RPMI7951 (cell line): Measurements from ENCODE around the gene PCDHGA10. TPM values are rescaled to one million over a fixed set of nuclear protein-coding genes. Genes with fewer than 3 reads are reported as not detected.
"Not testable (repeated sequence)": the region's sequence is repeated elsewhere in the genome, so short reads cannot be mapped to it uniquely, and the experiment has no call there.

Source experiments
- DNase-seq: peaks from one replicate; pipeline ENCODE4 v3.0.0-alpha.2; 2012; ENCODE audit warnings: low read depth
- total RNA-seq: library from RNA; depleted of rRNA; stranded (reverse); fragments of >200 nt; shearing (Covaris generic); gene quantifications from 2 replicates; pipeline ENCODE4 v1.2.3, GENCODE V29; 2014; rRNA removed

PCDHGA10 gene
- total RNA-seq, 1 experiment from 2014 or later = 0.84 TPM

DNA sequence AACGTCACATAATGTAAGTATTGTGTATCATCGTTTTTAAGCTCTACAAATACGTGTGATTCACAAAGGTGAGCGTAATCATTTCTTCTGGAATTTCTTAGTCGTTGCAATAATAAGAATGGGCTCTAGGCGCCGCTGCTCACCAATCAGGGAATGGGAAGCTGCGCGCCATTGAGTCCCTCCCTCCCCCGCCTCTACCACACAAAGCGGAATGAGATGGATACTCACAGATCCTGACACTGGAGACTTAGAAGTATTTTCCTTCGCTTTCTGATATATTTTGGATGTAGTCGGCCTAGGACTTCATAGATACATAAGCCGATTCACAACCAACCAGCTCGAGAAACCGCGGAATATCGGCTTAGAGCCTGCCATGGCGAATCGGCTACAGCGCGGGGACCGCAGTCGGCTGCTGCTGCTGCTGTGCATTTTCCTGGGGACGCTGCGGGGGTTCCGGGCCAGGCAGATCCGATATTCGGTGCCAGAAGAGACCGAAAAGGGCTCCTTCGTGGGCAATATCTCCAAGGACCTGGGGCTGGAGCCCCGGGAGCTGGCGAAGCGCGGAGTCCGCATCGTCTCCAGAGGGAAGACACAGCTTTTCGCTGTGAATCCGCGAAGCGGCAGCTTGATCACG, 8.2 kb downstream of the PCDHGA10 start, which contains the start of gene PCDHGA11:
Gene PCDHGA11 (plus strand): TSS at position 197 of the 634 bp plus-strand sequence. CDS start 177 bp downstream, at position 374.
- DNase-seq = peak; percentile 57

DNA sequence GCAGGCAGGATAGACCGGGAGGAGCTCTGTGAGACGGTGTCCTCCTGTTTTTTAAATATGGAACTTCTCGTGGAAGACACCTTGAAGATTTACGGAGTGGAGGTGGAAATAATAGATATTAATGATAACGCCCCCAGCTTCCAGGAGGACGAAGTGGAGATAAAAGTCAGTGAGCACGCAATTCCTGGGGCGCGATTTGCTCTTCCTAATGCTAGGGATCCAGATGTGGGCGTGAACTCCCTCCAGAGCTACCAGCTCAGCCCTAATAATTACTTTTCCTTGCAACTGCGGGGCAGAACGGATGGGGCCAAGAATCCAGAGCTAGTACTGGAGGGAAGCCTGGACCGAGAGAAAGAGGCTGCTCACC, 8.7 kb downstream of the PCDHGA10 start:
- no peak for DNase-seq

DNA sequence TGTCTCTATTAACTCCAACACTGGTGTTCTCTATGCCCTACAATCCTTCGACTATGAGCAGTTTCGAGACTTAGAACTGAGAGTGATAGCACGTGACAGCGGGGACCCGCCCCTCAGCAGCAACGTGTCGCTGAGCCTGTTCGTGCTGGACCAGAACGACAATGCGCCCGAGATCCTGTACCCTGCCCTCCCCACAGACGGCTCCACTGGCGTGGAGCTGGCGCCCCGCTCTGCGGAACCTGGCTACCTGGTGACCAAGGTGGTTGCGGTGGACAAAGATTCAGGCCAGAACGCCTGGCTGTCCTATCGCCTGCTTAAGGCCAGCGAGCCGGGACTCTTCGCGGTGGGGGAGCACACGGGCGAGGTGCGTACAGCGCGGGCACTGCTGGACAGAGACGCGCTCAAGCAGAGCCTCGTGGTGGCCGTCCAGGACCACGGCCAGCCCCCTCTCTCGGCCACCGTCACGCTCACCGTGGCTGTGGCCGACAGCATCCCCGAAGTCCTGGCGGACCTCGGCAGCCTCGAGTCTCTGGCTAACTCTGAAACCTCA, 10.0 kb downstream of the PCDHGA10 start:
- no peak for DNase-seq

DNA sequence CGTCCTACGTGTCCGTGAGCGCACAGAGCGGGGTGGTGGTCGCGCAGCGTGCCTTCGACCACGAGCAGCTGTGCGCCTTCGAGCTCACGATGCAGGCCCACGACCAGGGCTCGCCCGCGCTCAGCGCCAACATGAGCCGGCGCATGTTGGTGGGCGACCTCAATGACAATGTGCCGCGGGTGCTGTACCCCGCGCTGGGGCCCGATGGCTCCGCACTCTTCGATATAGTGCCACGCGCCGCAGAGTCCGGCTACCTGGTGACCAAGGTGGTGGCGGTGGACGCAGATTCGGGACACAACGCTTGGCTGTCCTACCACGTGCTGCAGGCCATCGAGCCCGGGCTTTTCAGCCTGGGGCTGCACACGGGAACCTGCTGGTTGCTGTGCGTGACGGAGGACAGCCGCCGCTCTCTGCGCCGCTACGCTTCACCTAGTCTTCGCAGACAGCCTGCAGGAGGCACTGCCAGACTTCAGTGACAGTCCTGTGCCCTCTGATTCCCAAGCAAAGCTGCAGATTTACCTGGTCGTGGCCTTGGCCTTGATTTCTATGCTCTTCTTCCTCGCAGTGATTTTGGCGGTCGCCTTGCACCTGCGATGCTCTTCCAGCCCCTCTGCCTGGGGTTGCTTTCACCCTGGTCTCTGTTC, 15.1 kb downstream of the PCDHGA10 start:
- DNase-seq = no peak

DNA sequence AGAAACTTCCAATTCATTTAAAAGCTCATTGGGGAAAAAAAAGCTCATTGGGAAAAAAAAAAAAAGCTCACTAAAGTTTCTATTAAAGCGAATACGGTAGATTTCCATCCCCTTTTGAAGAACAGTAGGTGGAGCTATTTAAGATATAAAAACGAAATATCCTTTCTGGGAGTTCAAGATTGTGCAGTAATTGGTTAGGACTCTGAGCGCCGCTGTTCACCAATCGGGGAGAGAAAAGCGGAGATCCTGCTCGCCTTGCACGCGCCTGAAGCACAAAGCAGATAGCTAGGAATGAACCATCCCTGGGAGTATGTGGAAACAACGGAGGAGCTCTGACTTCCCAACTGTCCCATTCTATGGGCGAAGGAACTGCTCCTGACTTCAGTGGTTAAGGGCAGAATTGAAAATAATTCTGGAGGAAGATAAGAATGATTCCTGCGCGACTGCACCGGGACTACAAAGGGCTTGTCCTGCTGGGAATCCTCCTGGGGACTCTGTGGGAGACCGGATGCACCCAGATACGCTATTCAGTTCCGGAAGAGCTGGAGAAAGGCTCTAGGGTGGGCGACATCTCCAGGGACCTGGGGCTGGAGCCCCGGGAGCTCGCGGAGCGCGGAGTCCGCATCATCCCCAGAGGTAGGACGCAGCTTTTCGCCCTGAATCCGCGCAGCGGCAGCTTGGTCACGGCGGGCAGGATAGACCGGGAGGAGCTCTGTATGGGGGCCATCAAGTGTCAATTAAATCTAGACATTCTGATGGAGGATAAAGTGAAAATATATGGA, 17.7 kb downstream of the PCDHGA10 start, which contains the start of gene PCDHGA12:
Gene PCDHGA12 (plus strand): TSS at position 176 of the 782 bp plus-strand sequence. CDS start 253 bp downstream, at position 429.
- DNase-seq = peak; percentile 88

DNA sequence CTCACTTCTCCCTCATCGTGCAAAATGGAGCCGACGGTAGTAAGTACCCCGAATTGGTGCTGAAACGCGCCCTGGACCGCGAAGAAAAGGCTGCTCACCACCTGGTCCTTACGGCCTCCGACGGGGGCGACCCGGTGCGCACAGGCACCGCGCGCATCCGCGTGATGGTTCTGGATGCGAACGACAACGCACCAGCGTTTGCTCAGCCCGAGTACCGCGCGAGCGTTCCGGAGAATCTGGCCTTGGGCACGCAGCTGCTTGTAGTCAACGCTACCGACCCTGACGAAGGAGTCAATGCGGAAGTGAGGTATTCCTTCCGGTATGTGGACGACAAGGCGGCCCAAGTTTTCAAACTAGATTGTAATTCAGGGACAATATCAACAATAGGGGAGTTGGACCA, 18.5 kb downstream of the PCDHGA10 start:
- peak; percentile 19 for DNase-seq

DNA sequence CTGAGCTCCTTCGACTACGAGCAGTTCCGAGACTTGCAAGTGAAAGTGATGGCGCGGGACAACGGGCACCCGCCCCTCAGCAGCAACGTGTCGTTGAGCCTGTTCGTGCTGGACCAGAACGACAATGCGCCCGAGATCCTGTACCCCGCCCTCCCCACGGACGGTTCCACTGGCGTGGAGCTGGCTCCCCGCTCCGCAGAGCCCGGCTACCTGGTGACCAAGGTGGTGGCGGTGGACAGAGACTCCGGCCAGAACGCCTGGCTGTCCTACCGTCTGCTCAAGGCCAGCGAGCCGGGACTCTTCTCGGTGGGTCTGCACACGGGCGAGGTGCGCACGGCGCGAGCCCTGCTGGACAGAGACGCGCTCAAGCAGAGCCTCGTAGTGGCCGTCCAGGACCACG, 19.5 kb downstream of the PCDHGA10 start:
- DNase-seq = not testable (repeated sequence)

DNA sequence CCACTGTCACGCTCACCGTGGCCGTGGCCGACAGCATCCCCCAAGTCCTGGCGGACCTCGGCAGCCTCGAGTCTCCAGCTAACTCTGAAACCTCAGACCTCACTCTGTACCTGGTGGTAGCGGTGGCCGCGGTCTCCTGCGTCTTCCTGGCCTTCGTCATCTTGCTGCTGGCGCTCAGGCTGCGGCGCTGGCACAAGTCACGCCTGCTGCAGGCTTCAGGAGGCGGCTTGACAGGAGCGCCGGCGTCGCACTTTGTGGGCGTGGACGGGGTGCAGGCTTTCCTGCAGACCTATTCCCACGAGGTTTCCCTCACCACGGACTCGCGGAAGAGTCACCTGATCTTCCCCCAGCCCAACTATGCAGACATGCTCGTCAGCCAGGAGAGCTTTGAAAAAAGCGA, 19.9 kb downstream of the PCDHGA10 start:
- not testable (repeated sequence) for DNase-seq

DNA sequence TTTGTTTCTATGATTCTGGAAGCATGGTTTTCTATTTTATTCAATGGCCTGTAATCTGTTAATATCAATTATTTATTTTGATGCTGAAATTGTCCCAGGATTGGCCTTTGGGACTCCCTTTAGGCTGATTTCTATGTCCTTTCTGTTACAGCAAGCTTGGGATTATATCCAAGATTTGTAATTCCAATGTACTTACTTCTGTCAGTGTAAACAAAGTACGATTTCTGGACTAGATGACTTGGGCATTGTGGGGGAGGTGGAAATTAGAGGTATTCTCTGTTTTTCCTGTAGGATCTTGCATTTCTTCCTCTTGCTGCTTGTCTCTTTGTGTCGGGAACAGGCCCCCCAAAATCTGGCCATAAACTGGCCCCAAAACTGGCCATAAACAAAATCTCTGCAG, 21.2 kb downstream of the PCDHGA10 start:
- DNase-seq = no peak

DNA sequence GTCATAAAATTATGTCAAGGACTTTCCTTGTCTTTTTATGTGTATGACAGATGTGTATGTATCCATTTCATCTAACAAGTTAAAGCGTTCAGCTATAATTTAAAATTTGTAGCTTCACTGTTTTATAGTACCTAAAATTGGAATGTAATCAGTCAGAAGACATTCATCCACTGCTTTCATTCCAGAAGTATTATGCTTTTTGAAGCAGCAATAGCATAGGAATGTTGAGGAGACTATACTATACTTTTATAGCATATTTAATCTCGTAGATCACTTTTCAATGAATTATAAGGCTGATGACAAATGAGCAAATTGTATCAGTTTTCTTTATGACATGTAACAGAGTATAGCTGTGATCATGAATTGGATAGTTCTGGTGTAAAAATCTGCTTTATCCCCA, 24.4 kb downstream of the PCDHGA10 start:
- no peak for DNase-seq

DNA sequence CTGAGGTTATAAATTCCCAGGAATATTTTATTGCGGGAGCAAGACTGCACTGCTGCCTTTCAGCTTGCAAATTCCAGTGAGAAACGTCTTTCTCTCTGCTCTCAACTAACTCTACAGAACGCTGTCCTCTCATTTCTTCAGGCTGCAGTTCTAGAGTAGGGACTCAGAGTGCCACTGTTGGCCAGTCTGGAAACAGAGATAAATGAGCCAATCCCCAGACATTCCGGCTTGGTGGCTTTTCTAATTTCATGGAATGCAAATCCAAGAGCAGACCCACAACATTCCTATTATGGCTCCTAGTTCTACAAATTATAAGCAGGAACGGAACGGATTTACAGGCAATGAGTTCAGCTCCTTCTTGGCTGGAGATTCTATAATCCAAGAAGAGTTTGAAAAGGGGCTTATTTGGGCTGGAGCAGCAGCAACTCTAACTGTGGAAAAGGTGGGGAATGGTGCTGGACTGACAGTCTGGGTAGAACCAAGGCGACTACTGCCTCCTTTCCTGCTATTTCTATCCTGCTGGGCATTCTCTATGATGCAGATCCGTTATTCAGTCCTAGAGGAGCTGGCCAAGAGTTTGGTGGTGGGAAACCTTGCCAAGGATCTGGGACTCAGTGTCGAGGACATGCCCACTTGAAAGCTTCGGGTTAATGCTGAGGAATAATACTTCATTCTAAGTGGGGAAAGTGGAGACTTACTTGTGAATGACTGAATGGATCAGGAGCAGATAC, 26.8 kb downstream of the PCDHGA10 start:
- DNase-seq = peak; percentile 32

DNA sequence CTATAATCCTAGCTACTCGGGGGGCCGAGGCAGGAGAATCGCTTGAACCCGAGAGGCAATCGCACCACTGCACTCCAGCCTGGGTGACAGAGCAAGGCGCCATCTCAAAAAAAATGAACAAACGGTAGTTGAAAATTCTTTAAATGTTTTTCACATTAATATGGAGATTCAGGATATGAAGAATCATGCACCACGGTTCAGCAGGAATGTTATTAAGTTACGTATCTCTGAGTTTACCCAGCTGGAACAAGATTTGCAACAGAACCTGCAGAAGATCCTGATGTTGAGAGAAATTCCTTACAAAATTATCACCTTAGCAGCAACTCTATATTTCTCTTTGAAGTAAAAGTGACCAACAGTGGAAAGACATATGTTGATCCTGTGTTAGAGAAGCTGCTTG, 27.6 kb downstream of the PCDHGA10 start:
- DNase-seq = no peak

DNA sequence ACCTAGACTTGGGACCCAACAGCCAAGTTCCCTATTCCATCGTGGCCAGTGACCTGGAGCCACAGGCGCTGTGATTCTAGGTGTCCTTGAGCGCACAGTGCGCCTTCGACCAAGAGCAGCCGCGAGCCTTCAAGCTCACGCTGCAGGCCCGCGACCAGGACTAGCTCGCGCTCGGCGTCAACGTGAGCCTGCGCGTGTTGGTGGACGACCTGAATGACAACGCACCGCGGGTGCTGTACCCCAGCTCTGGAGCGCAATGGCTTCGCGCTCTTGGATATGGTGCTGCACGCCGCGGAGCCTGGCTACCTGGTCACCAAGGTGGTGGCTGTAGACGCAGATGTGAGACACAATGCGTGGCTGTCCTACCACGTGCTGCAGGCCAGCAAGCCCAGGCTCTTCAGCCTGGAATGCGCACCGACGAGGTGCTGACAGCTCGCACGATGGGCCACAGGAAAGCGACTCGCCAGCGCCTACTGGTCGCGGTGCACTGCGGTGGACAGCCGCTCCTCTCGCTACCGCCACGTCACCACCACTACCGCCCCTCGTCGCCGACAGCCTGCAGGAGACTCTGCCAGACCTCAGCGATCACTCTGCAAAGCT, 28.9 kb downstream of the PCDHGA10 start:
- no peak for DNase-seq

DNA sequence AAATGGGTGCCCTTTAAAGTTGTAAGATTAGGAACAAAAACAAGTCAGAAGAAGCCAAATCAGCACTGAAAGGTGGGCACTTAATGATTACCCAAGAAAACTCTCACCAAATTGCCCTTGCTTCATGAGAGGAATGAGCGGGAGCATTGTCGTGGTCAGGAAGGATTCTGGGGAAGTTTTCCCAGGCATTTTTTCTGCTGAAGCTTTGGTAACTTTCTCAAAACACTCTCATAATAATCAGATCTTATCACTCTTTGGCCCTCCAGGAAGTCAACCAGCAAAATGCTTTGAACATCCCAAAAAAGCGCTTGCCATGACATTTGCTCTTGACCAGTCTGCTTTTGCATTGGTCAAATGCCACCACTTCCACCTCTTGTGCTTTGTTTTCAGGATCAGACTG, 52.6 kb downstream of the PCDHGA10 start:
- peak; percentile 43 for DNase-seq

Other genes with a start within 250 kb of the PCDHGA10 start
- 0.39 and 0.48 TPM in 2 replicates for gene PCDHB7, start 240.3 kb upstream of the PCDHGA10 start, total RNA-seq
- 0.10 and 0.12 TPM in 2 replicates for gene PCDHB8, start 235.2 kb upstream of the PCDHGA10 start, total RNA-seq
- 2.0 and 2.1 TPM in 2 replicates for gene PCDHB16, start 230.6 kb upstream of the PCDHGA10 start, total RNA-seq
- gene PCDHB9, start 225.8 kb upstream of the PCDHGA10 start, total RNA-seq = 0.10 and 0.24 TPM in 2 replicates
- 0.60 and 0.78 TPM in 2 replicates for gene PCDHB10, start 220.6 kb upstream of the PCDHGA10 start, total RNA-seq
- 0.12 and 0.20 TPM in 2 replicates for gene PCDHB11, start 213.4 kb upstream of the PCDHGA10 start, total RNA-seq
- gene PCDHB12, start 204.3 kb upstream of the PCDHGA10 start, total RNA-seq = 0.36 and 0.88 TPM in 2 replicates
- gene PCDHB13, start 199.1 kb upstream of the PCDHGA10 start, total RNA-seq = 2.5 and 2.6 TPM in 2 replicates
- 0.72 and 0.88 TPM in 2 replicates for gene PCDHB14, start 189.6 kb upstream of the PCDHGA10 start, total RNA-seq
- gene PCDHB15, start 167.6 kb upstream of the PCDHGA10 start, total RNA-seq = 1.6 and 2.0 TPM in 2 replicates
- 0.48 TPM in 1 of 2 replicates, not detected in the other for gene SLC25A2, start 108.9 kb upstream of the PCDHGA10 start, total RNA-seq
- gene TAF7, start 92.2 kb upstream of the PCDHGA10 start, total RNA-seq = 36.0 and 50.9 TPM in 2 replicates
- 3.3 and 3.7 TPM in 2 replicates for gene PCDHGA1, start 82.5 kb upstream of the PCDHGA10 start, total RNA-seq
- gene PCDHGA2, start 74.2 kb upstream of the PCDHGA10 start, total RNA-seq = 6.8 and 7.0 TPM in 2 replicates
- 0.12 and 0.39 TPM in 2 replicates for gene PCDHGA3, start 69.2 kb upstream of the PCDHGA10 start, total RNA-seq
- 10.6 and 10.9 TPM in 2 replicates for gene PCDHGB1, start 62.9 kb upstream of the PCDHGA10 start, total RNA-seq
- gene PCDHGA4, start 58.0 kb upstream of the PCDHGA10 start, total RNA-seq = 3.8 and 4.8 TPM in 2 replicates
- 4.6 and 6.0 TPM in 2 replicates for gene PCDHGB2, start 53.0 kb upstream of the PCDHGA10 start, total RNA-seq
- 1.5 and 1.8 TPM in 2 replicates for gene PCDHGA5, start 48.8 kb upstream of the PCDHGA10 start, total RNA-seq
- gene PCDHGB3, start 42.7 kb upstream of the PCDHGA10 start, total RNA-seq = 1.1 and 1.6 TPM in 2 replicates
- 1.3 and 1.8 TPM in 2 replicates for gene PCDHGA6, start 39.1 kb upstream of the PCDHGA10 start, total RNA-seq
- 4.6 and 5.5 TPM in 2 replicates for gene PCDHGA7, start 30.2 kb upstream of the PCDHGA10 start, total RNA-seq
- 12.0 and 12.7 TPM in 2 replicates for gene PCDHGB4, start 25.3 kb upstream of the PCDHGA10 start, total RNA-seq
- gene PCDHGA8, start 20.4 kb upstream of the PCDHGA10 start, total RNA-seq = 1.6 and 1.9 TPM in 2 replicates
- gene PCDHGB5, start 15.0 kb upstream of the PCDHGA10 start, total RNA-seq = 18.6 and 19.8 TPM in 2 replicates
- gene PCDHGA9, start 10.2 kb upstream of the PCDHGA10 start, total RNA-seq = 0.88 and 1.1 TPM in 2 replicates
- 0.84 and 0.88 TPM in 2 replicates for gene PCDHGB6, start 5.0 kb upstream of the PCDHGA10 start, total RNA-seq
- gene PCDHGB7, start 4.7 kb downstream of the PCDHGA10 start, total RNA-seq = 0.29 and 0.48 TPM in 2 replicates
- 7.0 and 8.1 TPM in 2 replicates for gene PCDHGA11, start 8.1 kb downstream of the PCDHGA10 start, total RNA-seq
- gene PCDHGA12, start 17.5 kb downstream of the PCDHGA10 start, total RNA-seq = 19.9 and 23.5 TPM in 2 replicates
- 75.6 and 81.8 TPM in 2 replicates for gene PCDHGC3, start 63.0 kb downstream of the PCDHGA10 start, total RNA-seq
- 0.78 and 1.1 TPM in 2 replicates for gene PCDHGC4, start 72.0 kb downstream of the PCDHGA10 start, total RNA-seq
- gene PCDHGC5, start 76.1 kb downstream of the PCDHGA10 start, total RNA-seq = 1.1 and 1.2 TPM in 2 replicates
- 29.1 and 40.1 TPM in 2 replicates for gene DIAPH1, start 206.0 kb downstream of the PCDHGA10 start, total RNA-seq
- gene HDAC3, start 223.9 kb downstream of the PCDHGA10 start, total RNA-seq = 43.9 and 52.4 TPM in 2 replicates
- gene RELL2, start 224.0 kb downstream of the PCDHGA10 start, total RNA-seq = 2.8 and 5.2 TPM in 2 replicates
- gene FCHSD1, start 238.4 kb downstream of the PCDHGA10 start, total RNA-seq = 8.5 and 11.1 TPM in 2 replicates